ENCODE data around the gene SOX6.

GRCh38 chr11:16000065-16000464 lies 356.3 kb downstream of the SOX6 start:
- no peak for TF ChIP-seq CTCF (IDR thresholded peaks at IDR 0.05)
- no peak for TF ChIP-seq EZH2 (IDR thresholded peaks at IDR 0.05)
- no peak for TF ChIP-seq EZH2phosphoT487 (IDR thresholded peaks at IDR 0.05)
